BJ (cell line): ENCODE measurements around the gene CER1. TPM values are rescaled to one million over a fixed set of nuclear protein-coding genes. Genes with fewer than 3 reads are reported as not detected.

Source experiments
- CTCF ChIA-PET: fragments of 350-600 bp; formaldehyde crosslinking; extraction: SDS; loops from one replicate; lab custom pipeline; 2021; ENCODE audit warnings: antibody characterized with exemption, inconsistent platforms; lab: Yijun Ruan, JAX
- POLR2A ChIA-PET: fragments of 300-600 bp; sonication (Branson Sonifier 250); formaldehyde crosslinking; extraction: SDS; loops from one replicate; lab custom pipeline; 2021; ENCODE audit warnings: antibody characterized with exemption; lab: Charles Lee
- DNase-seq: peaks from one replicate; pipeline ENCODE4 v3.0.0-alpha.2; 2011; ENCODE audit warnings: low read depth
- H3K27me3 ChIP-seq: 2 replicates; pipeline ENCODE4 v1.6.0; 2011; ENCODE audit warnings: low read length; ENCODE audit not compliant: control insufficient read depth, insufficient read depth
- H3K36me3 ChIP-seq: 2 replicates; pipeline ENCODE4 v1.5.1; 2011; ENCODE audit warnings: low read length; ENCODE audit not compliant: control insufficient read depth, insufficient read depth
- H3K4me3 ChIP-seq: 2 replicates; pipeline ENCODE4 v1.5.1; 2011; ENCODE audit warnings: low read depth, mild to moderate bottlenecking, control low read depth, low read length
- CTCF ChIP-seq: IDR thresholded peaks from 2 replicates; pipeline ENCODE4 v1.5.1; 2011; ENCODE audit warnings: low read depth, mild to moderate bottlenecking, control low read depth, inconsistent platforms, low read length, moderate library complexity; ENCODE audit not compliant: insufficient read depth
- polyA plus RNA-seq: library from polyadenylated mRNA; depleted of rRNA; stranded (reverse); fragments of >200 nt; gene quantifications from 2 replicates; pipeline ENCODE4 v1.2.3, GENCODE V29; 2011

Gene CER1
- polyA plus RNA-seq, 1 experiment = not detected

GRCh38 chr9:14706530-14707140 is 15.9 kb downstream of the CER1 start:
- 0 out of 2 replicates have a peak, but pooled peaks cover 2% of the 10 kb centered on the region for H3K27me3 ChIP-seq
- no peak for DNase-seq
- ChIA-PET POLR2A (no interaction called here), CTCF (no interaction called here)
- TF ChIP-seq CTCF = no peak
- no peaks in the 10 kb centered on the region for H3K36me3 ChIP-seq
- H3K4me3 ChIP-seq = no peak overlapping the region

GRCh38 chr9:14705079-14705478 is 17.5 kb downstream of the CER1 start:
- CTCF ChIA-PET = no interaction called here
- no peak for TF ChIP-seq CTCF
- H3K27me3 ChIP-seq = 0 out of 2 replicates have a peak, but pooled peaks cover 2% of the 10 kb centered on the region
- POLR2A ChIA-PET = no interaction called here
- no peak for DNase-seq
- H3K36me3 ChIP-seq = no peaks in the 10 kb centered on the region
- no peak overlapping the region for H3K4me3 ChIP-seq

GRCh38 chr9:14704281-14704680 is 18.3 kb downstream of the CER1 start:
- POLR2A ChIA-PET = no interaction called here

GRCh38 chr9:14702200-14702720 is 20.3 kb downstream of the CER1 start:
- CTCF ChIA-PET = no interaction called here
- Histone ChIP-seq H3K27me3 (0 out of 2 replicates have a peak, but pooled peaks cover 2% of the 10 kb centered on the region), H3K4me3 (no peak overlapping the region), H3K36me3 (no peaks in the 10 kb centered on the region)
- DNase-seq = no peak
- TF ChIP-seq CTCF = no peak
- POLR2A ChIA-PET = no interaction called here

More at GRCh38 chr9:14704281-14704680, 18.3 kb downstream of the CER1 start:
- CTCF ChIA-PET = no interaction called here
- H3K36me3 ChIP-seq = no peaks in the 10 kb centered on the region
- no peak for TF ChIP-seq CTCF
- no peak for DNase-seq
- 0 out of 2 replicates have a peak, but pooled peaks cover 2% of the 10 kb centered on the region for H3K27me3 ChIP-seq
- H3K4me3 ChIP-seq = no peak overlapping the region

- POLR2A ChIA-PET = interaction anchor here (0.9 kb wide), 1 partner anchor 85 kb away, joined by 3 read pairs; no protein-coding TSS in a partner anchor
- Histone ChIP-seq H3K36me3 (0 out of 2 replicates have a peak, but pooled peaks cover 1% of the 10 kb centered on the region), H3K27me3 (no peaks in the 10 kb centered on the region), H3K4me3 (peak within 1 kb of the TSS; percentile 85)
- TF ChIP-seq CTCF = no peak
- no peak for DNase-seq
- CTCF ChIA-PET = interaction anchor here (0.9 kb wide), 1 partner anchor 21 kb away, joined by 3 read pairs; no protein-coding TSS in a partner anchor
These were observed 29.2 kb downstream of the CER1 start, which contains the start of gene ZDHHC21 for GRCh38 chr9:14693251-14693861. ZDHHC21 (minus strand) TSS chr9:14693432; CDS start chr9:14674340, 19,092 bp downstream.
